HEK293 (cell line): Measurements from ENCODE around the gene UBXN6.

ENCODE experiments used
- MYNN ChIP-seq: fragments of 450-650 bp; formaldehyde crosslinking; IDR thresholded peaks from 2 replicates; pipeline ENCODE4 v1.5.1; 2016; ENCODE audit warnings: missing biosample characterization, missing genetic modification characterization, borderline replicate concordance
- SP7 ChIP-seq: fragments of 450-650 bp; formaldehyde crosslinking; IDR thresholded peaks from 2 replicates; pipeline ENCODE4 v1.5.1; 2016; ENCODE audit warnings: missing biosample characterization, missing genetic modification characterization
- YY1 ChIP-seq: fragments of 450-650 bp; formaldehyde crosslinking; IDR thresholded peaks from 2 replicates; pipeline ENCODE4 v1.5.1; 2018; ENCODE audit warnings: missing biosample characterization, missing genetic modification characterization
- ZBTB48 ChIP-seq: fragments of 450-650 bp; formaldehyde crosslinking; IDR thresholded peaks from 2 replicates; pipeline ENCODE4 v1.5.1; 2016; ENCODE audit warnings: missing biosample characterization, missing genetic modification characterization
- ZBTB8A ChIP-seq: fragments of 450-650 bp; formaldehyde crosslinking; IDR thresholded peaks from 2 replicates; pipeline ENCODE4 v1.5.1; 2016; ENCODE audit warnings: missing biosample characterization, missing genetic modification characterization
- ZFP69B ChIP-seq: fragments of 450-650 bp; formaldehyde crosslinking; IDR thresholded peaks from 2 replicates; pipeline ENCODE4 v1.5.1; 2016; ENCODE audit warnings: missing biosample characterization, missing genetic modification characterization
- ZNF169 ChIP-seq: fragments of 450-650 bp; formaldehyde crosslinking; IDR thresholded peaks from 2 replicates; pipeline ENCODE4 v1.5.1; 2016; ENCODE audit warnings: missing biosample characterization, missing genetic modification characterization
- ZNF184 ChIP-seq: fragments of 450-650 bp; IDR thresholded peaks from 2 replicates; pipeline ENCODE4 v1.5.1; 2018; ENCODE audit warnings: missing biosample characterization, mild to moderate bottlenecking, missing genetic modification characterization
- ZNF2 ChIP-seq: fragments of 450-650 bp; formaldehyde crosslinking; IDR thresholded peaks from 2 replicates; pipeline ENCODE4 v1.5.1; 2016; ENCODE audit warnings: missing biosample characterization, missing genetic modification characterization
- ZNF354C ChIP-seq: fragments of 450-650 bp; formaldehyde crosslinking; IDR thresholded peaks from 2 replicates; pipeline ENCODE4 v1.5.1; 2016; ENCODE audit warnings: missing biosample characterization, missing genetic modification characterization, low read depth, borderline replicate concordance
- ZNF488 ChIP-seq: fragments of 450-650 bp; formaldehyde crosslinking; IDR thresholded peaks from 2 replicates; pipeline ENCODE4 v1.5.1; 2016; ENCODE audit warnings: missing biosample characterization, missing genetic modification characterization
- ZNF561 ChIP-seq: fragments of 450-650 bp; IDR thresholded peaks from 2 replicates; pipeline ENCODE4 v1.5.1; 2018; ENCODE audit warnings: missing biosample characterization, missing genetic modification characterization, borderline replicate concordance
- ZNF596 ChIP-seq: fragments of 450-650 bp; IDR thresholded peaks from 2 replicates; pipeline ENCODE4 v1.5.0; 2018; ENCODE audit warnings: missing biosample characterization, mild to moderate bottlenecking, missing genetic modification characterization, moderate library complexity
- ZNF610 ChIP-seq: fragments of 450-650 bp; formaldehyde crosslinking; IDR thresholded peaks from 2 replicates; pipeline ENCODE4 v1.5.1; 2016; ENCODE audit warnings: missing biosample characterization, missing genetic modification characterization, borderline replicate concordance
- ZNF624 ChIP-seq: fragments of 450-650 bp; formaldehyde crosslinking; IDR thresholded peaks from 2 replicates; pipeline ENCODE4 v1.5.1; 2017; ENCODE audit warnings: missing biosample characterization, missing genetic modification characterization
- ZNF654 ChIP-seq: fragments of 450-650 bp; formaldehyde crosslinking; IDR thresholded peaks from 2 replicates; pipeline ENCODE4 v1.5.1; 2016; ENCODE audit warnings: low read depth, missing biosample characterization, missing genetic modification characterization
- ZNF664 ChIP-seq: fragments of 450-650 bp; formaldehyde crosslinking; IDR thresholded peaks from 2 replicates; pipeline ENCODE4 v1.5.1; 2016; ENCODE audit warnings: missing biosample characterization, missing genetic modification characterization
- ZNF692 ChIP-seq: fragments of 450-650 bp; formaldehyde crosslinking; IDR thresholded peaks from 2 replicates; pipeline ENCODE4 v1.5.1; 2016; ENCODE audit warnings: missing biosample characterization, missing genetic modification characterization
- ZNF707 ChIP-seq: fragments of 450-650 bp; formaldehyde crosslinking; IDR thresholded peaks from 2 replicates; pipeline ENCODE4 v1.5.1; 2016; ENCODE audit warnings: missing biosample characterization, missing genetic modification characterization
- ZNF76 ChIP-seq: fragments of 450-650 bp; formaldehyde crosslinking; IDR thresholded peaks from 2 replicates; pipeline ENCODE4; 2016; ENCODE audit warnings: low read depth, missing biosample characterization, missing genetic modification characterization, borderline replicate concordance
- ZSCAN30 ChIP-seq: fragments of 450-650 bp; IDR thresholded peaks from 2 replicates; pipeline ENCODE4 v1.5.1; 2018; ENCODE audit warnings: missing biosample characterization, mild to moderate bottlenecking, missing genetic modification characterization, moderate library complexity
- TF ChIP-seq, protein P1 (sequence below): fragments of 450-650 bp; formaldehyde crosslinking; IDR thresholded peaks from 2 replicates; pipeline ENCODE4 v1.5.1; 2016; ENCODE audit warnings: missing biosample characterization, missing genetic modification characterization
- TF ChIP-seq, protein P2 (sequence below): fragments of 450-650 bp; formaldehyde crosslinking; IDR thresholded peaks from 2 replicates; pipeline ENCODE4 v1.5.1; 2017; ENCODE audit warnings: missing biosample characterization, missing genetic modification characterization
- TF ChIP-seq, protein P3 (sequence below): fragments of 450-650 bp; formaldehyde crosslinking; IDR thresholded peaks from 2 replicates; pipeline ENCODE4 v1.5.1; 2016; ENCODE audit warnings: missing biosample characterization, missing genetic modification characterization
- TF ChIP-seq, protein P4 (sequence below): fragments of 450-650 bp; formaldehyde crosslinking; IDR thresholded peaks from 2 replicates; pipeline ENCODE4 v1.5.1; 2016; ENCODE audit warnings: missing biosample characterization, missing genetic modification characterization

Gene UBXN6

GRCh38 chr19:4400135-4400936 lies 57.3 kb downstream of the UBXN6 start, which contains the start of gene SH3GL1 (continued):
- TF ChIP-seq, protein P1, sequence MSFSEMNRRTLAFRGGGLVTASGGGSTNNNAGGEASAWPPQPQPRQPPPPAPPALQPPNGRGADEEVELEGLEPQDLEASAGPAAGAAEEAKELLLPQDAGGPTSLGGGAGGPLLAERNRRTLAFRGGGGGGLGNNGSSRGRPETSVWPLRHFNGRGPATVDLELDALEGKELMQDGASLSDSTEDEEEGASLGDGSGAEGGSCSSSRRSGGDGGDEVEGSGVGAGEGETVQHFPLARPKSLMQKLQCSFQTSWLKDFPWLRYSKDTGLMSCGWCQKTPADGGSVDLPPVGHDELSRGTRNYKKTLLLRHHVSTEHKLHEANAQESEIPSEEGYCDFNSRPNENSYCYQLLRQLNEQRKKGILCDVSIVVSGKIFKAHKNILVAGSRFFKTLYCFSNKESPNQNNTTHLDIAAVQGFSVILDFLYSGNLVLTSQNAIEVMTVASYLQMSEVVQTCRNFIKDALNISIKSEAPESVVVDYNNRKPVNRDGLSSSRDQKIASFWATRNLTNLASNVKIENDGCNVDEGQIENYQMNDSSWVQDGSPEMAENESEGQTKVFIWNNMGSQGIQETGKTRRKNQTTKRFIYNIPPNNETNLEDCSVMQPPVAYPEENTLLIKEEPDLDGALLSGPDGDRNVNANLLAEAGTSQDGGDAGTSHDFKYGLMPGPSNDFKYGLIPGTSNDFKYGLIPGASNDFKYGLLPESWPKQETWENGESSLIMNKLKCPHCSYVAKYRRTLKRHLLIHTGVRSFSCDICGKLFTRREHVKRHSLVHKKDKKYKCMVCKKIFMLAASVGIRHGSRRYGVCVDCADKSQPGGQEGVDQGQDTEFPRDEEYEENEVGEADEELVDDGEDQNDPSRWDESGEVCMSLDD (tag by site-specific recombination) = peak; percentile 50; the same call in 1 of the 2 replicates
- TF ChIP-seq ZNF707 (tag by site-specific recombination) (no peak), SP7 (tag by site-specific recombination) (peak; percentile 84), ZNF169 (tag by site-specific recombination) (no peak), MYNN (tag by site-specific recombination) (no peak), ZFP69B (tag by site-specific recombination) (peak; percentile 72), ZNF654 (tag by site-specific recombination) (peak; percentile 43), ZBTB8A (tag by site-specific recombination) (peak; percentile 18; the same call in 1 of the 2 replicates), ZBTB48 (no peak; the same call in none of the 2 replicates), ZSCAN30 (peak; percentile 86), ZNF596 (no peak), ZNF488 (tag by site-specific recombination) (no peak), ZNF354C (tag by site-specific recombination) (0 out of 2 replicates have a peak, but pooled peaks have one; percentile 3), ZNF664 (no peak), ZNF692 (tag by site-specific recombination) (peak; percentile 82), YY1 (tag by site-specific recombination) (peak; percentile 47; the same call in 1 of the 2 replicates), ZNF610 (tag by site-specific recombination) (peak; percentile 47; the same call in 1 of the 2 replicates), ZNF76 (tag by site-specific recombination) (no peak; the same call in 1 of the 2 replicates), ZNF2 (tag by site-specific recombination) (0 out of 2 replicates have a peak, but pooled peaks have one; percentile 44), ZNF561 (peak; percentile 74), ZNF624 (tag by site-specific recombination) (no peak), ZNF184 (tag by site-specific recombination) (peak; percentile 82; the same call in 1 of the 2 replicates)
- TF ChIP-seq, protein P2, sequence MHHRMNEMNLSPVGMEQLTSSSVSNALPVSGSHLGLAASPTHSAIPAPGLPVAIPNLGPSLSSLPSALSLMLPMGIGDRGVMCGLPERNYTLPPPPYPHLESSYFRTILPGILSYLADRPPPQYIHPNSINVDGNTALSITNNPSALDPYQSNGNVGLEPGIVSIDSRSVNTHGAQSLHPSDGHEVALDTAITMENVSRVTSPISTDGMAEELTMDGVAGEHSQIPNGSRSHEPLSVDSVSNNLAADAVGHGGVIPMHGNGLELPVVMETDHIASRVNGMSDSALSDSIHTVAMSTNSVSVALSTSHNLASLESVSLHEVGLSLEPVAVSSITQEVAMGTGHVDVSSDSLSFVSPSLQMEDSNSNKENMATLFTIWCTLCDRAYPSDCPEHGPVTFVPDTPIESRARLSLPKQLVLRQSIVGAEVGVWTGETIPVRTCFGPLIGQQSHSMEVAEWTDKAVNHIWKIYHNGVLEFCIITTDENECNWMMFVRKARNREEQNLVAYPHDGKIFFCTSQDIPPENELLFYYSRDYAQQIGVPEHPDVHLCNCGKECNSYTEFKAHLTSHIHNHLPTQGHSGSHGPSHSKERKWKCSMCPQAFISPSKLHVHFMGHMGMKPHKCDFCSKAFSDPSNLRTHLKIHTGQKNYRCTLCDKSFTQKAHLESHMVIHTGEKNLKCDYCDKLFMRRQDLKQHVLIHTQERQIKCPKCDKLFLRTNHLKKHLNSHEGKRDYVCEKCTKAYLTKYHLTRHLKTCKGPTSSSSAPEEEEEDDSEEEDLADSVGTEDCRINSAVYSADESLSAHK (tag by site-specific recombination) = peak; percentile 35; the same call in 1 of the 2 replicates
- TF ChIP-seq, protein P3, sequence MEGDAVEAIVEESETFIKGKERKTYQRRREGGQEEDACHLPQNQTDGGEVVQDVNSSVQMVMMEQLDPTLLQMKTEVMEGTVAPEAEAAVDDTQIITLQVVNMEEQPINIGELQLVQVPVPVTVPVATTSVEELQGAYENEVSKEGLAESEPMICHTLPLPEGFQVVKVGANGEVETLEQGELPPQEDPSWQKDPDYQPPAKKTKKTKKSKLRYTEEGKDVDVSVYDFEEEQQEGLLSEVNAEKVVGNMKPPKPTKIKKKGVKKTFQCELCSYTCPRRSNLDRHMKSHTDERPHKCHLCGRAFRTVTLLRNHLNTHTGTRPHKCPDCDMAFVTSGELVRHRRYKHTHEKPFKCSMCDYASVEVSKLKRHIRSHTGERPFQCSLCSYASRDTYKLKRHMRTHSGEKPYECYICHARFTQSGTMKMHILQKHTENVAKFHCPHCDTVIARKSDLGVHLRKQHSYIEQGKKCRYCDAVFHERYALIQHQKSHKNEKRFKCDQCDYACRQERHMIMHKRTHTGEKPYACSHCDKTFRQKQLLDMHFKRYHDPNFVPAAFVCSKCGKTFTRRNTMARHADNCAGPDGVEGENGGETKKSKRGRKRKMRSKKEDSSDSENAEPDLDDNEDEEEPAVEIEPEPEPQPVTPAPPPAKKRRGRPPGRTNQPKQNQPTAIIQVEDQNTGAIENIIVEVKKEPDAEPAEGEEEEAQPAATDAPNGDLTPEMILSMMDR (tag by site-specific recombination) = peak; percentile 98
- TF ChIP-seq, protein P4, sequence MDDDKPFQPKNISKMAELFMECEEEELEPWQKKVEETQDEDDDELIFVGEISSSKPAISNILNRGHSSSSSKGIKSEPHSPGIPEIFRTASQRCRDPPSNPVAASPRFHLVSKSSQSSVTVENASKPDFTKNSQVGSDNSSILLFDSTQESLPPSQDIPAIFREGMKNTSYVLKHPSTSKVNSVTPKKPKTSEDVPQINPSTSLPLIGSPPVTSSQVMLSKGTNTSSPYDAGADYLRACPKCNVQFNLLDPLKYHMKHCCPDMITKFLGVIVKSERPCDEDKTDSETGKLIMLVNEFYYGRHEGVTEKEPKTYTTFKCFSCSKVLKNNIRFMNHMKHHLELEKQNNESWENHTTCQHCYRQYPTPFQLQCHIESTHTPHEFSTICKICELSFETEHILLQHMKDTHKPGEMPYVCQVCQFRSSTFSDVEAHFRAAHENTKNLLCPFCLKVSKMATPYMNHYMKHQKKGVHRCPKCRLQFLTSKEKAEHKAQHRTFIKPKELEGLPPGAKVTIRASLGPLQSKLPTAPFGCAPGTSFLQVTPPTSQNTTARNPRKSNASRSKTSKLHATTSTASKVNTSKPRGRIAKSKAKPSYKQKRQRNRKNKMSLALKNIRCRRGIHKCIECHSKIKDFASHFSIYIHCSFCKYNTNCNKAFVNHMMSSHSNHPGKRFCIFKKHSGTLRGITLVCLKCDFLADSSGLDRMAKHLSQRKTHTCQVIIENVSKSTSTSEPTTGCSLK (tag by site-specific recombination) = no peak
